ENCODE measurements around the gene PKNOX2. TPM values are rescaled to one million over a fixed set of nuclear protein-coding genes. Genes with fewer than 3 reads are reported as not detected.

Gene PKNOX2
- total RNA-seq, 1 donor from 2014 or later = 2.6 TPM

DNA sequence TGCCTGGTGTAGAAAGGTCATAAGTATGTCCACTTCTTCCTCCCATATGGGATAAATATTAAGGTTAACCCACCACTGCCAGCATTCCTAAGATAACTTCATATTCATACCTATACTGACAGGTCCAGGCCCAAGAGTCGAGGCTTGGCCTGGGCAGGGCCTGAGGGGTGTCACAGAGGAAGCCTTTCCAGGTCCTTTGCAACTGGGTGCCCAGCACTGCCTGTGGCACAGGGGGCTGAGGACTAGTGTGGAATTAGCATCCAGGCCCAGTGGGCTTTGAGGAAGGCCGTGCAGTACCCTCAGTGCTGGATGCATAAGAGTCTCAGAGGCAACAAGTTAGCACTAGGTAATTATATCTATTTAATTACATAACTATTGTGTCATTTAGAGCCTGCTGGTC lies 65.4 kb downstream of the PKNOX2 start:
- no peak for DNase-seq (ENCODE audit: low spot score)

DNA sequence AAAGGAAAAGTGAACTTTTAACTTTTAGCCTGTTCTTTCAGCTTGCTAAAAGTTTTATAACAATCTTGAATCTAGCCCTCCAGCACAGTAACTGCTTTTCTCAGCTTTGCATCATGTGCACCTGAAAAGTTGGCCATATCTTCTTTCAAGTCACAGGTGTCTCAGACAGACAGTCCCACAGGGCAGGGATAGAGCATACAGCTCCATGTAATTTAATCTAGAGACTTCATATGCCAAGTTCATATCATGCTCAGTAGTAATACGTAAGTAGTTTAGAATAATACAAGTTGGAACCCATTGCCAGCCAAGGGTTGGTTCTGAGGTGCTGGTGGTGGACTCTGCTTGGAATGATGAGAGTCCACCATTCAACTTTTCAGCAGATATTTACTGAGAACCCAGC lies 68.6 kb downstream of the PKNOX2 start:
- DNase-seq (ENCODE audit: low spot score) = no peak

DNA sequence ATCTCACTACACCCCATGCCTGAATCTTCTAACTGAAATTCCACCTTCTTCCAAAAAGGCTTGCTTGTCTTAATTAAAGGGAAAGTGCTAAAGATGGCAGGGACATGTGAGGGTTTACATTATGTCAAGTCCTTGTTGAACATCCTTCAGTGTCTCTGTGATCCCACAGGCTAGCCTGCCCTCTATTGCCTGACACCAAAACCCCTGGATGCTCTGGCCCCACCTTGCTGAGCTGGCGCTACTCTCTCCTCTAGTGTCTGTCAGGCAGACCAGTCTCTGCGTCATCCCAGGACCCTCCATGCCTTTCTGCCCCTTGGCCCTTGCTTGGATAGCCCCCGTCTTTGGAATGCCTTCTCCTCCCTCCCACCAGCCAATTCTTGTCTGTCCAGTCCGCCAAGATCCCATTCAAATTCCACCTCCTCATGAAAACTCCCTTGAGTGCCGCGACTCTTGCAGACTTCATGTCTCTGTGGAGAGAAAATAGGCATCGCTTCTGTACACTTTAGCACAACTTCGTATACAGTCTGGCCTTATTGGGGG lies 69.3 kb downstream of the PKNOX2 start:
- no peak for DNase-seq (ENCODE audit: low spot score)

DNA sequence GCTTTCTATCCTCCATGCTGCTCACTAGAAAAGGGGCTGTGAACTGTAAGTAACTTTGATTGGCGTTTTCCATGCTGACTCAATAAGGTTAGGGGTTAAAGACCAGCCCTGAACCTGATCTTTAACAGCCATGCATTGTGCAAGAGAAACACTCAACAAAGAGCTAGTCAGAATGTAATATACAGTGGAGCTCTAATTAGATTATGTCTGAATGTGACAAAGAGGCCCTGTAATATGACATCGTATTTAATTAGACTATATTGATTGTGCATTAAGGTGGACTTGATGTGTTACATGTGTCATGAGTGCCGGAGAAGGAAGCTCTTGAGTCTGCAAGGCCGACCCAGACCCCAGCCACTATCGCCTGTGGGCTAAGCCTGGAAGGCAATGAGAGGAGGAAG lies 70.5 kb downstream of the PKNOX2 start:
- DNase-seq (ENCODE audit: low spot score) = no peak

DNA sequence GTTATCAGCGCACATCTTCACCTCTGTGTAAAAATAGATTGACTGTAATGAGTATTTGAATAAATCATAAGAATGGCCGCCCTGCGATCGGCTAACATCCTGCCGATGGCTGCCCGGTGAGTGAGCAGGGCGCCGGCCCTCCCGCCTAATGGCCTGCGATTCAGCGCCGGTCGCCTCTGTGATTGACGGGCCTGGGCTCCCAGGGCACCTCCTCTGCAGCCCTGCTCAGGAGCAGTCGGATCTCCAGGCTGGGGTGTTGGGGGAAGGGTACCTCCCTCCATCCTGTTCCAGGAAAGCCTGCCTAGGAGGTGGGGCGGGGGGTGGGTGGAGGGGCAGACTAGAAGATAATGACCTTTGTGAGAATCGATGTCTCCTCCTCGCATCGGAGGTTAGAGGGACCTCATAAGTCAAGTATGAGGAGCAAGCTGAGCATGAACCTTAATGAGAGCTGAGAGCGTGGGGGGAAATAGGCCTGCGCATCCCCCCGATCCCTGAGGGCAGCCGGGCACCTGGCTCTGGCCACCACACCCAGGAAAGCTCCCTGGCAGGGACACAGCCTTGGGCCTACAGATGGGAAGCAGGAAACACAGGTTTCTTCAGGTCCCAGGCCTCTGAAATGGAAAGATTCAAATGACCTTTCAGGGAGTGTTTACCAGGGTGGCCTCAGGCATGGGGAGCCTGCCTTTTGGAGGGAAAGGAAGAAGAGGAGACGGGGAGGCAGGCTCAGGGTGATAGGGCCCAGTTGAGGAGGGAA lies 71.7 kb downstream of the PKNOX2 start:
- DNase-seq (ENCODE audit: low spot score) = no peak

DNA sequence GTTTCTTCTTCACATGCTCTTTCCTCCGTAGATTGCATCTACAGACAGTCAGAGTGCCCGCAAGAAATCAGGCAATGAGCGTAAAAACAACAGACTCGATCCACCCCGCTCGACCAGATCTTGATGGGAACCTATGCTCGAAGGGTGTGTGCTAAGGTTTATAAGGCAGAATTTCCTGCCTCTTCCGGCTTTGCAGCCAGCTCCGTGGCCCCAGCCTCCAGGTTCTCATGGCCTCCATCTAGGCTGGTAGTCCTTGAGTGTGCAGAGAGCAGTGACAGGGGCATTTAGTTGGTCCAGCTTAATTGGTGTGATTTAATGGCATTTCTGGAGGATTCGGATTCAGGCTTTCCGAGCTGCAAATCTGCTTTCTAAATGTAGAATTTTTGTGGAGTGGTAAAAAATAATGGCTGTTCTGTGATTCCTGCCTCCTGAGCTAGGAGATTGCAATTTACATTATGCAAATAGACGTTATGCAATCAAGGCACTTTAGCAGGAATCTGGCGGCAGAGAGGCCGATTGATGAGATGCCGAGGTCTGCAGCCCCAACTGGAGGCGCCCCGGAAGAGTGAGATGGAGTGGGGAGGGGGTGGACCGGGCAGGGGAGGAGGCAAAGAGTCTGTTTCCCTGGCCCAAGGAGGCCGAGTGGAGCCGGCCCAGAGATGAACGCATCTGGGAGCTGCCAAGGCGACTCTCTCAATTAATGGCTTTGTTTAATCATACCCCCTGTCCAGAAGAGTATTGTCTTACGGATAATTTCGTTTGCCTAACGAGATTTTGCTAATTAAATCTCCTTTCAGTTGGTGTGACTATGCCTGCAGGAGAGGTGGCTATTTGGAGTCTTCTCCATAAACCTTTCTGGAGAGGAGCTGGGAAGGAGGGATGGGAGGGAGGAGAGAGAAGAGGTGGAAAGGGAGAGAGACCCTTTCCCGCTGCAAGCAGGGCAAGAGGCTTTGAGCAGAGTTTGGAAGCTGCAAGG lies 75.3 kb downstream of the PKNOX2 start:
- no peak for DNase-seq (ENCODE audit: low spot score)

DNA sequence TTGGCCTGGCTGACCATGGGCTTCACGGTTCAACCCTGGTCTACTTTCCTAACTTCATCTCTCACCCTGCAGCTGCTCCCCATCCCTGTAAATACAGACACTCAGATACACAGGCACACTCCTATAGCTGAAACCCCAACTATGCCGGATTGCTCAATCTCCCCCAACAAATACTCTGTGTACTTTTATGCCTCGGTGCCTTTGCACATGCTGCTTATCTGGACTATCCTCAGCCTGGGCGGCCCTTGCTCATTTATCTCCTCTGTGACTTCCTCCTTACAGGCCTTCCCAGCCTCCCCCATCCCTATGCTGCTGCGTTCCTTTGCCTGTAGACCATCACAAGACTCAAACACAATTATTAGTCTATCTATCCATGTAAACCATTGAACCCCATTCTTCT lies 76.6 kb downstream of the PKNOX2 start:
- DNase-seq (ENCODE audit: low spot score) = no peak

DNA sequence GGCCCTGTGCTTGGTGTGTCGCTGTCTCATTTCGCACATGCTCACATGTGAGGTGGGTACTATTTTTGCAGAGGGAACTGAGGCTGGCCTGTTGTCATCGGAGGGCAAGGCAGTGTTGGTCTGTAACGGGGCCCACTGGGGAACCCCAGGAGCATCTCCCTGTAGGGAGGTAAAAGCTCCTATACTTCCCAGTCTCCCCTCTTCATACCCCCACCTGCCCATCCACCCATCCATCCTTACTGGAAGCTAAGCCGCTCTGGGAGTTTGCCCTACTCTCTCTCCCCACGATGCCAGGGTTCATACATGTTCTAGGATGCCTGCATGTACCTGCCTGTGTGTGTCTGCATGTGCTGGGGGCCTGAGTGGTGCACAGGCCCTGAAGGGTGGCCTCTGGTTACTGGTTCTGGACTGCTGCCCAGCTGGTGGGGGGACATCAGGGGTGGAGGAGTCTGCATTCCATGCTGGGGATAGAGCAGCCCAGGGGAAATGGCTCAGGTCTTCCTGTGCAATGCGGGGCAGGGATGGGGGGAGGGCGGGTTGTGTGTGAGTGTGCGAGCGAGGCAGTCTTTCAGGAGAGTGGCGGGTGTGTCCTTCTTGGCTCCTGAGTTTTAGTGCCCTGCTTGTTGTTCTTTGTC lies 77.7 kb downstream of the PKNOX2 start:
- no peak for DNase-seq (ENCODE audit: low spot score)

DNA sequence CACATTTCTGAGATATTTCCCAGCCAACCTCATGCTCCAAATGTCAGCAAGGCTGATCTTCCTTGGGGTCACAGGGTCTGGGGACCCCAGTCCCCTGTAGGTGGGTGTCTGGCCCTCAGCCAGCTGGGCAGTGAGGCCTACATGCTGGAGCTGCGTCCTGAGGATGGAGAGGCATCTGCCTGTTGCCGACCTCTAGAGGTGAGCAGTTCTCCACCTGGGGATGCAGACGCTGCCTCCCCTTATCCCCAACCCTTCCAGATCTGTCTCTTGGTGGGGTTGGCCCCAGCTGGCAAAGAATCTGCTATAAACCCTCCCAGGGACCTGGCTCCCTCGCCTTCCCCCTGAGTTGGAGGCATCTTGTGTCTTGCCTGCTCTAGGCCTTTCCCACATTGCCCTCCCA lies 79.6 kb downstream of the PKNOX2 start:
- no peak for DNase-seq (ENCODE audit: low spot score)

DNA sequence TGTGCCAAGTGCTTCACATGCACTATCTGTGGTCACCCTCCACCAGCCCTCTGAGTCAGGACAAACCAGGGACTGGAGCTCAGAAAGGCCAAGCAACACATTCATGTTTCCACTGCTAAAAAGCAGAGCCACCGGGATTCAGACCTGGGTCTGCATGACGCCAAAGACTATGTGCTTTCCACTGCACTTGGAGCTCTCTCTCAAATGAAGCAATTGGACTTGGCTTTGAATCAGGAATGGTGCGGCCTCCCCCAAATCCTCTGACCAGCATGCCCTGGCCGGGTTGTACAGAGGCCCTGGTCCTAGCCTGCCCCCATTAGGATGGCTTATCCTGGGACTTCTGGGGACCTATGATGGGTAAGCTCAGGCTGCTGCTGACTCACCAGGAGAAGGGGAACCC lies 80.7 kb downstream of the PKNOX2 start:
- DNase-seq (ENCODE audit: low spot score) = no peak

DNA sequence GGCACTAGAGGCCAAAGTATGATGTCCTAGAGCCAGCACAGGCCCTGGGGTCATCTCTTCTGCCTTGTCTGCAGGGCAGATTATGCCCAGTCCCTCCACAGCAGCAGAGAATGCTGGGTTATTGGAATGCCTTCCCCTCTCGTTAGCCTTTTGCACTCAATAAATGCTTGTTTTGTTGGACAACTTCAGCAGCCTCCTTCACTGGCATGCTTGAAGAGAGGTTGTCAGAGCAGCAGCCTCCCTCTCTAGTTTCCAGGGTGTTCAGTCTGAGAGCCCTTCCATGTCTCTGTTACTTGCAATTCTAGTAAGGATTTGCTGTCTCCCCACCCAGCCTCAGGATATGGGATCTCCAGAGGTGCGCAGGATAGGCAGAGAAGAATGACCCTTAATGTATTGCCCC lies 82.9 kb downstream of the PKNOX2 start:
- DNase-seq (ENCODE audit: low spot score) = no peak

DNA sequence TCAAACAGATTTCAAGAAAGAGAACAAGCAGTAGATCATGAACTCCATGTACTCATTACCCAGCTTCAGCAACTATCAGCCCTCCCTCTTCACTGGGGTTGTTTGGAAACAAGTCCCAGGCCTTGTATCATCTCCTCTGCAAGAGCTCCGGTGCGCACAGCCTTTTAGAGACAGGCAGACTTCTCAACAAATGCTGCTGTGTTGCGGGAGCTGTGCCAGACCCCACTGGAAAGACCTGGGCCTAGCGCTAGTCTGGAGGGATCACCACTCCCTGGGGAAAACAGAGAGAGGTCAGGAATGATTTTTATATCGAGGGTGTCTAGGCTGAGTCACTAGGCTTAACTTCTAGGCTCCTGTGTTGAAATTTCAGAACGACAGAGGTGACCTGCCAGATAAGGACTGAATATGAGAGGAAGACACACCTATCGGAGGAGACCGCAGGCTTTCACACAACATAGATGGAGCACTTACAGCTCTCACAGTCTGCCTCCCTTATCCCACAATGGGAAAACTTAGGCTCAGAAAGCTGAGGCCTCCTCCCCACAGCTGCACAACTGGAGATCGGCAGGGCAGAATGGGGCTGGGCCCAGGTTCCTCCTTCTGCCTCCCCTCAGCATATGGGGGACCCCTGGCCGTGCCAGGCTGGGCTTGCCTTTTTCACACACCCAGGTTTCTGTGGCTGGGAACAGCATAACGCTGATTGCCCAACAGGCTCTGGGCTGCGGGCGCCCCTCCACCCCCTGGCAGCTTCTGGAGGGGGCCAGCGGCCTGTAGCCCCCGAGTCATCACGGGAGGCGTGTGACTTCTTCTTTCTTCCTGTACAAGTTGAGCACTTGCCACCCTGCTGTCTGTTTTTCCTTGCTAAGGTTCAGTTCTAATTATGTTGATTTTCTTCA lies 86.0 kb downstream of the PKNOX2 start:
- no peak for DNase-seq (ENCODE audit: low spot score)

DNA sequence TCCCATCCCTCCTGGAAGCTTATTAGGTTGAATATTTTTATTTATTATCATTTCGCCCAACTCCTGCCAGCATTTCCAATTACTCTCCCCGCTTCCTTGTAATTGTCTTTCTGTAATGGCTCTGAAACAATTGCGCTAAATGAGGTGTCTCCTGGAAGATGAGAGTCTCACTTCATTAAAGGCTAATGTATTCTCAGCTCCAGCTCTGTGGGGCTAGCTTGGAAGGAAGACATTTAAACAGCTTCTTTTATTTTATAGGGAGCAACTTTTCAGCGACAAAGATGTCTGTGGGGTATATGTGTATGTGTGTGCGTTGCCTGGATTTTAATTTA lies 86.6 kb downstream of the PKNOX2 start:
- no peak for DNase-seq (ENCODE audit: low spot score)

DNA sequence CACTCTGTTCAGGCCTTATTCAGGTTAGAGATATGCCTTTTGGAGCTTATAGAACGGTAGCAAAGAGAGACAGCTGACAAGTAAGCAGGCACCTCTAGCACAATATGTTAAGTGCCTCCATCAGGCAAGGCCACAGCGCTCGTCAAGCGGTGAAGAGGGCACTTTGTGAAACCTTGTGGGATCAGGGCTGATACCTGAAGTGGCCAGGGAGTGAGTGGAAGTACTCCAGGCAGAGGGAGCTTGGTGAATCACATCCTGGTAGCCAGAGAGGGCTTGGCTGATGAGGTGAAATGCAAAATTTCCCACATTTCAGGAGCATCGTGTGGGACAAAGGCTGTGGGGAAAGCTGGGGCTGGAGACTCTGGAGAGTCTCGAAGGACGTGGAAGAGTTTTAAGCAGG lies 87.4 kb downstream of the PKNOX2 start:
- DNase-seq (ENCODE audit: low spot score) = no peak

DNA sequence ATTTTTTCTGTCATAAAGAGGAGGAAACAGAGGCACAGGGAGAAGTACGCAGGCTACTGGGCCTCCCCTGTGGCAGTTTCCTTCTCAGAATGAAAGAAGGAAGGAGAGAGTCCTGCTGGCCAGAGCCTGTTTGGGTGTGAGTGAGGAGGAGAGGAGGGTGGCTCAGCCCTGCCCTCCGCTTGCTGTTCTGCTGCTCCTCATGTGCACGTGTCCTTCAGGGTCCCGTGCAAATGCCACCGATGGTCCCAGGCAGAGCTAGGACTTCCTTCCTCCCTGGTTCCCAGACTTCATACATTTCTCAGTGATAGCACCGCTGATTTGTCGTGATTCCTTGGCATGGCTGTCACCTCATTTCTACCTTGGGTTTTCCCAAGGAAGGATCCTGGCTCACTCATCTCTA lies 88.7 kb downstream of the PKNOX2 start:
- no peak for DNase-seq (ENCODE audit: low spot score)

DNA sequence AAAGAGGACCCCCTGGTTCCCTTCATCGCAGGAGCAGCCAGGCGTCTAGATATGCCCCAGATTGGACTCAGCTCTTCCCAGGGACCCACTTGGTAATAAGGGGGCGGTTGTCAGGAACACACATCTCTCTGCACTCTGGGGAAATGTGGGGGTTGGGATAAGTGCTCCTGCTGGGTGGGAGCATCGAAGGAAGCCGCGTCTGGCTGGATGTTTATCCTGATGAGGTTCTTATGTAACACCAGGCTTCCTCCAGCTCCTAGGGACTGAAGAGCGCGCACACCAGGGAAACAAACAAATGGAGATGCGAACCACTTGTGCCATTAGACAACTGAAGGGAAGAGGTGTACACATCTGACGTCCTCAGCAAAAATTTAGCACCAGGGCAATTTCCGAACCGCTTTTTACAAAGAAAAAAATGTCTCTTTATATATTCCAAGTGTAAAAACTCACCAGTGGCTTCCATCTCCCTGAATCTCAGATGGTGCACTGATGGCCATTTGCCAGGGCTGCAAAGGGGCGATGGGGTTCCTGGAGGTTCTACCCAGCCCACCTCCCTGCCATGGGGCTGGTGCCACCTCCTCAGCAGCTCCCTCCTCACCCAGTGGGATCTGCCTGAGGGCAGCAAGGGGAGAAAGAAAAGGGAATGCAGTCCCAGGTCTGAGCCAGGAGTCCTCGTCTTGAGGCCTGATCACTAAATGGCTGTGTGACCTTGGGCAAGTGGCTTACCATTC lies 89.4 kb downstream of the PKNOX2 start:
- no peak for DNase-seq (ENCODE audit: low spot score)

DNA sequence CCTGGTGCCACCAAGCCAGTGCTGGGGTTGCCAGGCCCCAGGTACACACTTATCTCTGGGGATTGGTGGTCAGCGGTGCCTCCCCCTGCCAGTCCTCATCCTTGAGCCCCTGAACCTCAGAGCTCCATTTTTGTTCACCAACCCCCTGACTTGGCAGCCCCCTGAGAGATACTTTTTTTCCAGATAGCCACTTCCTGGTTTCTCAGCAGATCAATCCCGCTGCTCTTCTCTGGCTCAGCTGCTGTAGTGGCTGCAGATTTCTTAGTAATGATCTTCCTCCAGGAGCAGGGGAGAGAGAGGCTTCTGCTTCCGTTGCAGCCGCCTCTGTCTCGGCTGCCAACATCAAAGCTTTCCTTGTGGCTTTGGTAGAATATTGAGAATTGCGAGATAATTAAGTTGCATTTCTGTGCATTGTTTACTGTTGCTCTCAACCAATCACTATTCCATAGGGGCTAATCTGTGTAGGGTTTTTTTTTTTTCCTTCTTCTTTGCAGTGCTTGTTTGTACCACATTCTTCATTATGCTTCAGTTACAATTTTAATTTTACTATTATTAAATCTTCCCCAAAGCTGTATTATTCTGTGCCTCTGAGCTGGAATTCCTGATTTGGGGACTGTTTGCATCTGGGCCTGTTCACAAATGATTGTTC lies 92.1 kb downstream of the PKNOX2 start:
- no peak for DNase-seq (ENCODE audit: low spot score)

DNA sequence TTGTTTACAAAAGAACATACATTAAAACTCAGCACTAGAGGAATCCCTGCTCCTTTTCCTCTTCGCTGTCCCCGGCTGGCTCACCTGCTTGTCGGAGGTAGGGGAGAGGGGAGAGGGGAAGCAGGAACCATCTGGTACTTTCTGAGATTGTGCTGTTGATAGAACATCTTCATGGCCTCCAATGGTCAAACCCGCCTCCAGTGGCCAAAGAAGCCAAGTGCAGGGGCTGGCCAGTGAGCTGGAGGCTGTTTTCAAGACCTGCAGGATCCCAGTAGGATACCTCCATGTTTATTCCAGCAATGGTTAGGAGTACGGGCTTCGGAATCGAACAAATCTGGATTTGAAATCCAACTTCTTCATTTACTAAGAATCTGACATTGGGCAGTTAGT lies 92.6 kb downstream of the PKNOX2 start:
- no peak for DNase-seq (ENCODE audit: low spot score)

DNA sequence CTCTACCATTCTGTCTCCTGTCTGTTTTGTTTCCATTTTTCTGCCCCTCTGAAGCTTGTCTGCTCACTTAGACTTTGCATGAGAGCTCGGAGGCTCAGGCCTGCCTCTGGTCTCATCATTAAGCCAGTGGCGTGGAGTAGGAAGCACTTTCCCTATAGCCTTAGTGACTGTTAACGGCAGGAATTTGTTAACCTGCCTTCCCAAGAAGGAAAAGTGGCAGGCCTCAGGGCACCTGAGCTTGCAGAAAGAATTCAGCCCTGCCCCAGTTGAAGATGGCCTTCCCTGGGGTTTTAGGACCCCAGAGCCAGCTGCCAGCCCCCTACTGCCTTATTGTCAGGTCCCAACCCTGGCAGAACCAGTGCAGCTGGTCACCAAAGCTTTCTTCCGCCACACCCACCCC lies 93.2 kb downstream of the PKNOX2 start:
- no peak for DNase-seq (ENCODE audit: low spot score)
